Measurements from ENCODE around the gene ABAT.

DNA sequence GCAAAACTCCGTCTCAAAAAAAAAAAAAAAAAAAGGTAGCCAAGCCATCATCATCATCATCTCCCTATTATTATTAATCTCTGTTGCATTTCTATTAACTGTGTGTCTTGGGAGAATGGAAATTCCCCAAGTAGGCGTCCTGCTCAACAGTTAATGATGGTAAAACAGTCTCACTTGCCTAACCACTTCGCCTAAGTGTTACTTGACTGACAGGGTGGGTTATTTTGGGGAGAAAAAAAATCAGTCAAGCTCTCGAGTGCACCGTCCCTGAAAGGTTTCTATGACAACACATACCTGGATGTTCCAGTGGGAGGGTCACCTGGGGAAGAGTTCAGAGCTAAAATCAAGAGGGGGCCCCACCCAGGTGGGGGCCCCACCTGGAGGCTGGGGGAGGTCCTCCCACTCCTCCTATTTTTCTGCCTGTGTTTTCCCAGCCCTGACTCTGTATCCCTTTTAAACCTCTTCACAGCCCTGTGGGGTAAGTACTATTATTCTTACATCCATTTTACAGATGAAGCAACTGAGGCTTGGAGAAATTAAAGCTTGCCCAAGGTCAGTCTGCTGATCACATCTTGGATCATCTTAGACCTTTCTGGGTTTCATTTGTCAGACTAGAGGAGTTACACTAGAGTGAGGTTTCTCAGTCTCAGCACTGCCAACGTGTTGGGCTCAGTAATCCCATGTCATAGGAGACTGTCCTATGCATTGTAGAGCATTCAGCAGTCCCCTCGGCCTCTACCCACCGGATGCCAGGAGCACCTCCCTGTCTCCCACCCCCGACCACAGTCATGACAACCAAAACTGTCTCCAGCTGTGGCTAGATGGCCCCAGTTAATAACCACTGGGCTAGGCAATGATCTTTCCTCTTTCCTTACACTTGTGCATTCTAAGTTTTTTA, 11.0 kb upstream of the ABAT start:
- TF ChIP-seq, protein P1, sequence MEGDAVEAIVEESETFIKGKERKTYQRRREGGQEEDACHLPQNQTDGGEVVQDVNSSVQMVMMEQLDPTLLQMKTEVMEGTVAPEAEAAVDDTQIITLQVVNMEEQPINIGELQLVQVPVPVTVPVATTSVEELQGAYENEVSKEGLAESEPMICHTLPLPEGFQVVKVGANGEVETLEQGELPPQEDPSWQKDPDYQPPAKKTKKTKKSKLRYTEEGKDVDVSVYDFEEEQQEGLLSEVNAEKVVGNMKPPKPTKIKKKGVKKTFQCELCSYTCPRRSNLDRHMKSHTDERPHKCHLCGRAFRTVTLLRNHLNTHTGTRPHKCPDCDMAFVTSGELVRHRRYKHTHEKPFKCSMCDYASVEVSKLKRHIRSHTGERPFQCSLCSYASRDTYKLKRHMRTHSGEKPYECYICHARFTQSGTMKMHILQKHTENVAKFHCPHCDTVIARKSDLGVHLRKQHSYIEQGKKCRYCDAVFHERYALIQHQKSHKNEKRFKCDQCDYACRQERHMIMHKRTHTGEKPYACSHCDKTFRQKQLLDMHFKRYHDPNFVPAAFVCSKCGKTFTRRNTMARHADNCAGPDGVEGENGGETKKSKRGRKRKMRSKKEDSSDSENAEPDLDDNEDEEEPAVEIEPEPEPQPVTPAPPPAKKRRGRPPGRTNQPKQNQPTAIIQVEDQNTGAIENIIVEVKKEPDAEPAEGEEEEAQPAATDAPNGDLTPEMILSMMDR (IDR thresholded peaks at IDR 0.05) = no peak
- TF ChIP-seq ZFX (IDR thresholded peaks at IDR 0.05; ENCODE audit: borderline replicate concordance) = no peak
